GM18499 (cell line): Measurements from ENCODE around the gene AARS2.

Experiments used
- ATAC-seq: cut with Tn5 transposase; IDR thresholded peaks from one replicate; pipeline ENCODE4 v1.9.1; 2021; ENCODE audit warnings: moderate number of reproducible peaks; ENCODE audit not compliant: insufficient read depth, unreplicated experiment

Gene AARS2

DNA sequence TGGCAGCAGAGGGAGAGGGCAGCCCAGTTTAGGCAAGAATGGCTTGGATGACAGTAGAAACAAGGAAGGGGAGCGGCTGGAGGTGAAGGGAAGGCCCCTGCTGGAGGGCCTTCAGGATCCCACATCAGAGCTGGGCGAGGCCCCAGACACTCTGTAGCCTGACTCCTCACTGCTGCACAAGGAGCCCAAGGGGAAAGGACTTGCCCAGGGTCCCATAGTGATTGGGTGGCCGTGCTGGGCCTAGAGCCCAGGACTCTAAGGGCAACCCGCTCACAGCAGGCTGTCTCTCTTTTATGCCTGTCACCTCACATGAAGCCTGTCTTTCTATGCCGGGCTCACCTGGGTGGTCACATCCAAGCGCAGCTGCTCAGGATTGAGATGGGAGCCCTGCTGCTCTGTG is 9.3 kb downstream of the AARS2 start:
- no peak for ATAC-seq

DNA sequence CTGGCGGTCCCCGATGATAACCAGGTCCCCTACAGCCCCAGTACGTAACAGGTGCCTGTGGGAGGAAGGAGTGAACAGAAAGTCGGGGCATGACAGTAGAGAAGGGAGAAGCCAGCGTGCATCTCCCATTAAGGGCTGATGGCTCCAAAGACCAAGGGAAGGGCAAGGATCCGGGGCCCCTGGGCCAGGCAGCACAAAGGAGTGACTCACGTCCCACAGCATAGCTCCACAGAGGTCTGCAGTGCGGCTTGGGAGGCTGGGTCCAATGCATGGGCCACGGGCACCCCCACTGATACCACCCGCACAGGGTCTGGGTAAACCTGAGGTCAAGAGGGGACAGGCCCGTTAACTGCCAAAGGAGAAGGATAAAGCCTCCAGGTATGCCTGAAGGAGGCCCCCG is 10.3 kb downstream of the AARS2 start:
- no peak for ATAC-seq

DNA sequence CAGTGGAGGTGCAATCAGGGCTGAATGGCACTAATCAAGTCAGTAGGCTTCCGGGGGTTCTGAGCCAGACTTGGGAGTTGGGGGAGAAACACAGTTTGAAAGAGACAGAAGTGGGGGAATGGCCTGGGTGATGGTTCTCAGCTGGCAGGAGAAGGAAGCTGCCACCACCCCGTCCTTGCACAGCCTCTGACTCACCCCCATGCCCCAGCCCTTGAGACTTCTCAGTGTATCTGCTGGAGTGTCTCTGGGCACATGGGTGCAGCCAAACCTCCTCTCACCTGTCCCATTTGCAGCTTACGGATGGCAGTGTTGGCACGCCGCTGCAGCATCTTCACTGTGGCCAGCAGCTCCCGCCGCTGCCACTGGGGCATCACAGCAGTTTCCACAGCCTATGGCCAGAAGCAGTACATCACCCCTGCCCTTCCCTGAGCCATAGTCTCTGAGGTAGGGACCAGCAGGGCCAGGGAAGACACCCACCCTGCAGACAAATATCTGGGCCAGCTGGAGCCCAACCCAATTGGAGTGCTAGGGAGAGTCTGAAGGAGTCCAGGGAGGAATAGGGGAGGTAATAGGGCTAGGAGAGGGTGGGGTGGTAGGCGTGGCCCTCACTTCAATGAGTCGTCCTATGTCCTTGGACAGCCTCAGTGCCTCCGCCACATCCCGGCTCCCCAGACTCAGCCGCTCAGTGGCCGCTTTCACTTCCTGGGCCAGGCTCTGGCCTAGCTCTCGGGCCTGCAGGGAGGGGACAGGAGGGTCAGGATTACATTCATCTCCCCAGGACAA is 11.2 kb downstream of the AARS2 start:
- ATAC-seq, result no peak

DNA sequence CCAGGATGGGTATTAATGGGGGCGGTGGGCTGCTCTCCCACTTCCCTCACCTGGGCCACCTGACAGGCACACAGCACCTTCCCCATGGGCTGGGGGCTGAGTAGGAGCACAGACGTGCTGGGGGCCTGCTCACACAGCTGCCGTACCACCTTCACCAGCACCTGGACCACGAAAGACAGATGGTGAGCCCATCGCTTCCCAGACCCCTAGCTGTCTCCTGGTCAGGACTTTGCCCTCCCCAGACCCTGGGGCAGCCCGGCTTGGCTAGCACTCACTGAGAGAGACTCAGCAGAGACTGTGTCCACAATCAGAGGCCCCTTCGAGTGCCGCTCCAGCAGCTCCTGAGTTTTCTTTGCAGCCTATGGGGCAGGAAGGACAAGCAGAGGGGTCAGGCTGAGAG is 12.0 kb downstream of the AARS2 start:
- no peak for ATAC-seq

DNA sequence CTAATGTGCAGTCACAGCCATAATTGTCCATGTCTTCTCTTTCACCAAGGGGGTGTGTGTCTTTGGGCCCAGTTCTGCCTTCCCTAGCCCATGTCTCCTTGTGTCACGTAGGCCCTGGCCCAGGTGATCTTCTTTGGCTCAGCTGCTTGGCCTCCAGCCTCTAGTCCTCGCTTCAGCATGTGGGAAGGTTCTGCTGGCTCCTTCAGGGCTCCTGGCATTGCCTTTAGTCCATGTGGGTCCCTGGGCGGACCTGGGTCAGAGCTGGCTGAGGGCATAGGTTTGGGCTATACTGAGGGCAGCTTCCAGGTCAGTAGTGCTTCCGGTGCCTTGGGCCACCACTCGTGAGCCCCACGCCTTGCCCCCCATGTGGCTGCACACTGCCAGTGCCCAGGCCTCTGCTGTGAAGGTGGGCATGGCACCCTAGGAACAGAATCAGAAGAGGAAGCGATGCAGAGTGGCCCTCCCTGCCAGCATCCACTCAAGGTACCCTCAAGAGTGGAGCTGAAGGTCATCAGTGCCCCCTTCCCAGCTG is 12.8 kb downstream of the AARS2 start:
- no peak for ATAC-seq

DNA sequence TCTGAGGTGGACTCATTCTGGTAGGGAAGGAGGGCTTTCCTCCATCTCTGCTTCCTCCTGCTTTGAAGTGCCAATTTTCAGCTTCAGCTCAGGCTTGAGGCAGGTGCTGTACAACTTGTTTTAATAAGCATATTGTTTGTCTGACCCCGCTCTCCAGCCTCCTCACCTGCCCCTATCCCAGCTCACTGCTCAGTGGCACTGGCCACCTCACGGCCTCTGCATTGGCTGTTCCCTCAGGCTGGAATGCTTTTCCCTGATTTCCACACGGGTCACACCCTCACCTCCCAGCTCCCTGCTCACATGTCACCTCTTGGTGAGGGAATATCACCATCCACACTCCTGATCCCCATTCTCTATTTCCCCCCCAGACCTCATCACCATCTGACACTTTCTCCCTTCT is 14.3 kb downstream of the AARS2 start:
- ATAC-seq, result no peak

DNA sequence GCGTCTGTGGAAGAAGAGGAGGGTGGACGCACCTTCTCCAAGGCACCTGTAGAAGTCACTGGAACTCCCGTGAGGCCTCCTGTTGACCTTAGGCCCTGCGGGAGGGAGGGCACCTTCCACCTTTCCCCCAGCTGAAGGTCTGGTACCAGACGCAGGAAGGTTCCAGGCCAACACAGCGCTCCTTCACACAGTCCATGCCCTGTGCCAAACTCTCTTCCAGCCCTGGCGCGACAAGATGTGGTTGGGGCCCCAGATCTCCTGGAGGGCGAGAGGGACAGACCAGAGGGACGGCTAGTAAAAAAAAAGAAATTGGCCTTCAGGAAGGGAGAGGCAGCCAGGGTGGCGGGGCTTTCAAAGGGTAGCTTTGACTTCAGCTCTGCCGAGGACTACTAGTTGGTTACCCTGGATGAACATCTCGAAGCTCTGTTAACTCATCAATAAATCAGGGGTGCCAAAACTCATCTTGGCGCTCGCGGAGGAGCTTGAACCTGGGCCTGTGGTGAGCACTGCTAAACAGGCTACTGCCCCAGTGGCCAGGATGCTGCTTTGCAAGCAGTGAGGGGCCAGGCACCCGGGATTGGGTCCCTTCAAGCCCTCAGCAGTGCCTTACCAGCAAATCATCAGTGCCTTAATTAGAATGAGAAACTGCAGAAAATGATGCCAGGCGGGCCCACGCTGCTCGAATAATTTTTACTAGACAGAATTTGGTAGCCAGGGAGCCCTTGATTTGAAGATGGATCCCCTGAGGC is 14.9 kb downstream of the AARS2 start:
- ATAC-seq, result no peak

DNA sequence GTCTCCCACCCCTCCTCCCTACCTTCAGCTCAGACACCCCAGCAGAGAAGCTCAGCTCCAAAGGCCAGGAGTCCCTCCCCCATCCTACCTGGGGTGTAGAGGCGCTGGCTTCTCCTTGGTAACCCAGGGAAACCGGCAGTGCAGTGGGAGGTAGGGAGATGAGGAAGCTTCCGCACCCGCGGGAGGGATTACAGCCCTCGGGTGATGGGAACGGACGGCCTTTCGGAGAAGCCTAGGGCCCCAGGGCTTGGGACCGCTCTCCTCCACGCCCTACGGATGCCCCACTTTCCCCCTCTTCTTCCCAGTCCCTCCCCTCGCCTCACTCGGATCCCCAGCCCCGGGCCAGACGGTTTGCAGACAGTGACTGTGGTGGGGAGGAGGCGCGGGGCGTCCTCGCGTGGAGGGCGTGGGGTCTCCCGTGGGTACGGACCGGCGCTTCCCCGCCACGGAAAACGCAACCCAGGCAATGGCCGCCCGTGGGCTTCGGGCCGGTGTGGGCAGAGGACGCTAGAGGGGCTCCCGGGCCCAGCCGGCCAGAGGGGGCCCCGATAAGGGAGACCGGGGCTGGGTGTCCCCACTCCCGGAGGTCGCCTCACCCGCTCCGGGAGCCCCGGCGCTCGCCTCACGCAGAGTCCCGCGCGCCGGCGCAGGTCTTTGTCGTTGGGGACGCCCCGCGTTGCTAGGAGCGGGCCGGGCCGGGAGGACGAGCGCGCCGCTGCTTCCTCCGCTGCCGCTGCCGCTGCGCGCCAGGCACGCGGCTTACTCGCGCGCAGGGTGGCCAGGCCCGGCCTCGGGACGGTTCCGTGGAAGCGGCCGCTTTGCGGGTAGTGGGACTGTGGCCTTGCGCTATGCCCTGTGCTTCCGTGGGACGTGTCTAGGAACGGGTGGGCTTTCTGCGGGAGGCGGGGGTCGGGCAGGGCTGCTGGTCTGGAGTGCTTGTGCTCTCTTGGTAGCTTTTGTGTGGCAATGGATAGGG is 15.8 kb downstream of the AARS2 start:
- ATAC-seq, result no peak

DNA sequence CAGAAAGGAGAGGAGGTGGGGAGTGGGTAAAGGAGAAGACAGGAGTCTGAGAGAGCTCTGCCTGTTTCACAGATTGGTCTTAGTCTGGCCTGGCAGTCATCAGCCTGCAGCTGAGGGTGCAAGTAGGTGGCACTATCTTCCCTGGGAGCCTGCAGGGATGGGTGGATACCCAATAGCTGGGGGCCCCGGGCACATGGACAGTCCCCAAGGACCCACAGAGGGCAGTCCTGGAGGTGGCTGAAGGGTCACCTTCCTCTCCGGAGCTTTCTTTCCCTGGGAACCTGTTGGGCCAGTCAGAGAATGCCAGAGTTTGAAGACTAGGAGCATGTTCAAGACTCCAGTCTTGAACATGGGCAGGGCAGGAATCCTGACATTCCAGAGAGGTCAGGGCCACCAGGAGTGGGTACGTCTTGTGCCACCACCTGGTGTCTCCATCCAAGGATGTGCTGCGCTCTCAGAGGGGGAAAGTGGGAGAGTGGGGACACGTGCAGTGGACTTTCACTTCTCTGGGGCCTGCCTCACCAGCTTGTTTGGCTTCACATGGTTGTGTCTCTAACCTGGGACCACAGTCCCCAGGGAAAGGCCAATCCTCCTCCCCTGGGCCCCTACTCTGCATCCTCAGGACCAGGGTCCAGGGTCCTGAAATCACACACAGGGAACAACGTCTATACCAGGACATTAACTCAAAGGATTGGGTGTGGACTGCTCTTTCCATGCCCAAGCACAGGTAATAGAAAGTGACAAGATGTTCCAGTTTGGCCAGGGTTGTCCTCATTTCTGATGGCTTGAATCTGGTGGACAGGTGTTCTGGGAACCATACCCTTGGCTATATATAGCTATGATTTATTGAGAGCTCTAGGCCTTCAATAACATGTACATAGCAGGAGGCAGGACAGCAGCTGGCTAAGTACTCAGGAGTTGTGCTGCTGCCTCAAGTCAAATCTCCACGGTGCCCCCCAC is 18.0 kb downstream of the AARS2 start:
- ATAC-seq, result no peak

DNA sequence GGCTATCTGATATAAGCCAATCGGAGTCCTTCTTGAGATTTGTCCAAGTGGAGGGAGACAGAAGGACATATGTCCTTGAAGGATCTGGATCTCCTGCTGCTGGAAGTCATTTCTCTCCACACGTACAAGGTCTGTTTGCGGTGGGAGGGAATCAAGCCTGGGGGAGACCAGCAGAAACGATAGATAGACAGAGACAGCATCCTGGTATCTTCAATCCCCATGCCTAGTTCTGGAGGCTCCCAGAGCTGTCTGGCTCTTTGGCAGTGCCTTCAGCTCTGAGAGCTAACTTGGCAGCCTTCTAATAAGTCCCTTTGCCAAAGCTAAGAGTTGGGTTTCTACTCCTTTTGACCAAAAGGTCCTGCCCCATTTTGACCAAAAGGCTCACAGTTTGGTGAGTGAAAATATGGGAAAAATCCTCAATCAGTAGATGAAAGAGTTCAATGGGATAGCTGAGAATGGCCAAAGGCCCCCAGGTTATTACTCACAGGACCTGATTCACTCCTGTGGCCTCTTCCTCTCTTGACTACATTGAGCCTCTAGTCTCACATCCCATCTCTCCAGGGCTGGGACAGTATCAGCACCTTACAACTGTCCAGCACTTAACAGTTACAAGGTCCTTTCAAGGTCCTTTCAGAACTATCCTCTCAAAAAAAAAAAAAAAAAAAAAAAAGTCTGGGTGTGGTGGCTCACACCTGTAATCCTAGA is 20.3 kb downstream of the AARS2 start:
- no peak for ATAC-seq

DNA sequence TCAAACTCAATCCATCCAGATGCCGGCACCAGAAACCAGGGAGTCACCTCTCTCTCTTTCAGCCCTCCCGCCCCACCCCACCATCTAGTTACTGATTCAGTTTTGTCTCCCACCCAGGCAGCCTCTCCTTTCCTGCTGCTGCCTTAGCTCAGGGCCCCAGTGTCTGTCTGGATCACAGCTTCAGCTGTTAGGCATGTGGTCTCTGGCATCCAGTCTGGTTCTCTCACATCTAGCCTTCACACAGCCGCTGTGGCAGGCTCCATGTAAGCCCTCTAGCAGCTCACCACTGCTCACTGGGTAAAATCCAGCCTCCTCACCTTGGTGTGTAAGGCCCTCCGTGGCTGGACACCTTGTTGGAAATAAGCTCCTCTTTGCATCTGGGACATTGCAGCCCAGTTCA is 21.3 kb downstream of the AARS2 start:
- ATAC-seq, result no peak

DNA sequence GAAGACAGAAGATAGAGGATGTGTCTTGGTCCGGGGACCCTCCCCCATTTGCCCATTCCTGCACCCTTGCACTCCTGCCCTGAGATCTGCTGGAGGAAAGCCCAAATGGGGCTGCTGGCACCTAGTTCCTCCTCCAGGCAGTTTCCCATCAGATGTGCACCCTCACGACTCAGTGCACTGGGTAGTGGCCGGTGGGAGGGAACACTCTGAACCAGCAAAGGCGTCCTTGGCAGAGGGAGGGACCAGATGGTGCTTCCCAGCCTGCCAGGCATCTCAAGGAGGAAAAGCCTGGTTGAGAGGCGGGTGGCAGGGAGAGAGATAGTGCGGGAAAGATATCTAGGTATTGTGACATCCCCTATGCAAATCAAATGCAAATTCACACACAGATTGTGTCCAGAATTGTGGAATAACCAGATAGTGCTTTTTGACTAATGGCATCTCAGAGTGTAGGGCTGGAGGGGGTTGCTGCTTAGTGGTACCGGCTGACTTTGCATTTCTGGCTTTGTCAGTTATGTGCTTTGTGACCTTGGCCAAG is 23.4 kb downstream of the AARS2 start:
- no peak for ATAC-seq

DNA sequence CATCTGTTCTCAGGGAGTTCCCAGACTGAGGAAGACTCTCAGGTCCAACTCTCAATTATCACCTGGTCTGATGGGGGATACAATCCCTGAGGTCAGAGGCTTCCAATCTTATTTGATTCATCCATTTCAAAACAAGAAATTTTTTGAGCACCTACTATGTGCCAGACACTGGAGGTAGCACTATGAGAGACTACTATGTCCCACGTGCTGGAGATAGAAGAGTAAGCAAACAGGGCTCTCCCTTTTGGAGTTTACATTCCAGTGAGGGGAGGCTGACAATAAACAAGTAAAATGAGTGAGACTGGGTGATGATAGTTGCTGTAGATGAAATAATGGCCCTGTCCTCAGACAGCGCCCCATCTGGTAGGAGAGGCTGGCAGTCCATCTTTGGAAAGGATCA is 26.4 kb downstream of the AARS2 start:
- no peak for ATAC-seq

DNA sequence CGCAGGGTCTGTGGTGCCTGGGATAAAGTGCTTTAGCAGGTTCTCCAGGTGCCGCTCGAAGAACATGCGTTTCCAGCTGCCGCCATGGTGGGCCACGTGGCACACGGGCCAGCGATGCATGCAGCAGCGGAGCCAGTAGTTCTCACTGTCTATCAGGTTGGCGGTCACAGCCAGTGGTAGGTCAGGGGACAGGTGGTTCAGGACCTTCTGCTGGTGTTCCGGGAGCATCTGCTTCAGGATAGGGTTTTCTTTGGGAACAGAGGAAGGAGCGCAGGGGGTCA is 26.9 kb downstream of the AARS2 start:
- ATAC-seq, result no peak

DNA sequence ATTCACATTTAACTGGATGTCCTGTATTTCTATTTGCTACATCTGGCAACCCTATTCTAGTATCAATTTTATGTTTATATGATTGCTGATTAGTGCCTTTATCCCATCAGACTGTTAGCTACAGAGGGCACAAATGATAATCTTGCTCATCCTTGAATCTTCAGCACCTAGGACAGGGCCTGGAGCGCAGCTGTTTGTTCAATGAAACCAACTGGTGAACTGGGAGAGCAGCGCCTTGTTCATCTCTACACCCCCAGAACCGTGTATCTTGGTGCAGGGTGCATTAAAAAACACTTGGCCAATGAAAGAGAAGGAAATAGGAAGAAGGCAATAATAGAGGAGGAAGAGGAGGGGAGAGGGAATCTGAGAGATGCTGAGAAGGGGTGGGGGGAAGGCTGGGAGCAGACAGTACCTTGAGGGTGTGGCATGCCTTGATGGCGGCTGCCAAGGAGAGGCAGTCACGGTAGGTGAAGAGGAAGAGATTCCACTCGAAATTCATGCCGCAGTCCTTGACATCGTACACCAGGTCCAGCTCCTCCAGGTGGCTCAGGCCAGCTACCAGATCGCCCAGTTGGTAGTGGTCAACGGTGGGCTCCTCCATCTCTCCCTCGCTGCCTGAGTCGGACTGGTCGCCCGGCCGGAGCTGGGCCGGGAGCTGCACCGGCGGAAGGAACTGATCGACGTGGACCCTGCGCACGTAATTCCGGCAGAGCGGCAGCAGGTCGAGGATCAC is 27.4 kb downstream of the AARS2 start:
- ATAC-seq, result no peak

DNA sequence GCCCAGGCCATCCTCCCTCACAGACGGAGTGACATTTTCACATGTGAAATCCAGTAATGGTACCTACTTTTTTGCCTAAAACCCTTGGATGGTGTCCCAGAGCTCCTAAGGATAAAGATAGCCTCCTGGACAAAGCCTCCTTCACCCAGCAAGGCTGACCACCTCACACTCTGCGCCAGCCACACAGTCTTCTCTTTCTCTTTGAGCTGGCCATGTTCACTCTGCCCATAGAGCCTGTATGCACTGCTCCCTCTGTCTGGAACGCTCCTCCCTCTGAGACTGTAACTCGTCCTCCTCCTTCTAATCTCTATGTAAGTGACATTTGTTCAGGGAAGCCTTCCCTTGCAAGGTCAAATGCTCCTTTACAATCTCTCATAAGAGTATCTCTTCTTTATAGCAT is 28.3 kb downstream of the AARS2 start:
- no peak for ATAC-seq

DNA sequence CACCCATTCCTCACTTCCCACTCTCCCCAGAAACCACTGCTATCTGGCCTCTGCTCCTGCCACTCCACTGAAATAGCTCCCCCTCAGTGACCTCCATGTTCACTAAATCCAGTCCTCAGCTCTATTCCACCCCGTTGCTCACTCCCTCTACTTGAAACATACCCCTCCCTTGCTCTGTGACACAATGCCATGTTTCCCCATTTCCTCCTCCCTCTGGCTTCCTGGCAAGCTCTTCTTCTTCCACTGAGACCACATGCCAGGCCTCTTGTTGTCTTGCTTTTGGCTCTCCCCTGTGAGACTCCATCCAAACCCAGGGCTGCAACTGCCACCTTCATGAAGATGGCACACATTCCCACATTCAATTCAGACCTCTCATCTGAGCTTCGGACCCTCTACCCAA is 29.0 kb downstream of the AARS2 start:
- no peak for ATAC-seq
